ENCODE results near the gene VPS8.
"Not testable (repeated sequence)": the region's sequence is repeated elsewhere in the genome, so short reads cannot be mapped to it uniquely, and the experiment has no call there.

VPS8 gene

DNA sequence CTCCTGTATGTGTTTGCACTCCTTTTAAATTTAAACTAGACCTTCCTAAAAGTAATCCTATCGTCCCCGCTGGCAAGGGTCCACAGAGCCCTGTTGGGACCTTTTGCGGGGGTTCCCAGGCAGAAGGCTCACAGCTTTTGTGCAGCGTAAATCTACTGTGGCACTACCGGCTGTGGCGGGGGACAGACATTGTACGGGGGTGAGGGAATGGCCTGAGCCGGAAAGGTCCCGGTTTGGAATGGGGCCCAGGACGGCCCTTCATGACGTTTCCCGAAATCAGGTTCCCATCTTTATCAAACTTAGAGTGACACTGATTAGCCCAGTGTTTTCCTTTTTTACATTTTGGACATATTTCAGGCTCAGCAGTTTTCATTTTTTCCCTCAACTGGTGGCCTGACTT lies 205.6 kb downstream of the VPS8 start:
- DNase-seq = not testable (repeated sequence)

DNA sequence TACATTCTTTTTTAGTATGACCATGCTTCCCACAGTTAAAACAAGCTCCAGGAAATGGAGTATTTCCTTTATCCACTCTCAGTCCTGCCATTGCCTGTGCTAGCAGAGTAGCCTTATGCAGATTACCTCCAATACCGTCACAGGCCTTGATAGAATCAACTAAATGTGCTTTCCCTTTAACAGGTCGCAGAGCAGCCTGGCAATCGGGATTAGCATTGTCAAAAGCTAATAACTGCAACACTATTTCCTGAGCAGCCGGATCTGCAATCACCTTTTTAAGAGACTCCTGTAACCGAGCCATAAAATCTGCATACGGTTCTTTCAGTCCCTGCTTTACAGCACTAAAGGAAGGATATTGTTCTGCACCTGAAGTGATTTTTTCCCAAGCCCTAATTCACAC lies 206.0 kb downstream of the VPS8 start:
- not testable (repeated sequence) for DNase-seq

DNA sequence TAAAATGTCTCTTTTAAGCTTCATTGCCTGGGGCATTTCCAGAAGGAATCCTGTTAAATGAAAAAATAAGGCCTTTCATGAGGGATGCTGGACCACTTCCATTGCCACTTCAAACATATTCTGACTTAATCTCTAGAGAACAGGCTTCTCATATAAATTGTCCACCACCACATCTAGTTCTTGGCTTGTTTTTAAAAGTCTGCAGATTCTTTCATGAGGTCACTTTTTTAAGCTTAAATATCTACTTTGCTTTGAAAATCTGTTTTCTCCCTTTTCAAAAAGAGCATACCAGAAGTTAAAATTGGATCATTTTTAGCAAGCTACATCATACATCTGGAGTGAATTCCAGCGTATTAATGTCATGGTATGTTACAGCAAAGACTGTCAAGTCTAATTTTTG lies 209.3 kb downstream of the VPS8 start:
- DNase-seq = no peak

DNA sequence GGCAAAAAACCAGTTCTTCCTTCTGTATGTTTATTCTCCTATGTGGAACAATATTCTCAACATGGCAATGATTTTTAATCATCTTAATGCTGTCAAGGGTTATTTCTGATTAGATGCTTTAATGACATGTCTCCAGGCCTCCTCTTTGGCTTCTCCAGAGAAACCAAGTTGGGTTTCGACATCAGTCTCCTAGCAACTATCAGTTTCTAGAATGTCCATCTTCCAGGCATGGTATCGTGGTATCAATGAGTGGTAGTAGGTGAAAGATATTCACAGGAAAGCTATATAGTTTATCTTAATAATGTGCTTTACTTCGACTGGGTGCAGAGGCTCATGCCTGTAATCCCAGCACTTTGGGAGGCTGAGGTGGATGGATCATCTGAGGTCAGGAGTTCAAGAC lies 212.4 kb downstream of the VPS8 start:
- no peak for DNase-seq

DNA sequence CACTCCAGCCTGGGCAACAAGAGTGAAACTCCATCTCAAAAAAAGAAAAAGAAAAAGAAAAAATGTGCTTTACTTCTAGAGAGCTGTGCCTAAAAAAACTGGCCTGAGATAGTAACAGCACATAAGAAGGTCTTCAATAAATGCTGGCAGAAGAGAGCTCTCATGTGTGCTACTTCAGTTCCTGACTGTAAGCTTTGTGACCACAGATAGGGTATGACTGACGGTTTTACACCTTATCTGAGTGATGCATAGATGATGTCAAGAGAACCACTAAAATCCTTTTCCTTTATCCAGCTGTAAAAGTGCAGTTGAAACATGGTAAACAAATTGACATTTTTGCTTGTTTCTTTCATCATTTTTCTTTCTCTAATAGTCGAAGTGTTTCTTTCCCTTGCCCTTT lies 213.0 kb downstream of the VPS8 start:
- DNase-seq = no peak

DNA sequence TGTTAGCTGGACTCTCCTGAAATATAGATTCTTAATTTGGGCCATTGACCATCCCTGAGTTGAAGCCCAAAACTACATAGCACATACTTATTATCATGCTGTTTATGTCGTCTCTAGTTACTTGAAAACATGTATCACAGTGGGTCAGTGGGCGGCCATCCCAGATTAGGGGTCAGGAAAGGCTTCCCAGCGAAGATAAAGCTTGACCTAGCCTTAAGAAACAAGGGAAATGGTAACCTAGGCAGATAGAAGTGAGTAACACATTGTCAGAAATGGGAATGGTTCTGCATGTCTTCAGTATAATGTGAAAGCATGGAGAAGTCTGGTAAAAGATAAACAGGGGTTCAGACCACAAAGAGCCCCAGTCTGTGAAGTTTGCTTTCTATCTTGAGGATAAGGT lies 216.2 kb downstream of the VPS8 start:
- DNase-seq = no peak

DNA sequence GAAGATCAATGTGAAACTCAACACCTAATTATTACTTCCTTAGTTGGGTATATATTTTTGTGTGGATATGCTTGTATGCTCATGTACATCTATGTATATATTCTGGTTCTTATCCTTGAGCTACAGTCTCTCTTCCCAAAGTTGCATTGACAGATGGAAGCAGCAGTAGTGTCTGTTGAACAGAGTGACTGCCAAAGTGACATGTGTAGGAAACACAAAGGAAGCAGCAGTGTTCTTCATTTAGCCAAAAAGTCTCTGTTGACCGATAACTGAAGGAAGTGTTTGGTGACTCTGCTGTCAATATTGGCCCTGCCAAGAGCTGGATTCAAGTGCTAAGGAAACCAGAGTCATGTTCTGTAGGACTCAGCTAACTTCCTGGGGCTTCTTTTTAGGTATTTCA lies 217.1 kb downstream of the VPS8 start:
- DNase-seq = no peak

DNA sequence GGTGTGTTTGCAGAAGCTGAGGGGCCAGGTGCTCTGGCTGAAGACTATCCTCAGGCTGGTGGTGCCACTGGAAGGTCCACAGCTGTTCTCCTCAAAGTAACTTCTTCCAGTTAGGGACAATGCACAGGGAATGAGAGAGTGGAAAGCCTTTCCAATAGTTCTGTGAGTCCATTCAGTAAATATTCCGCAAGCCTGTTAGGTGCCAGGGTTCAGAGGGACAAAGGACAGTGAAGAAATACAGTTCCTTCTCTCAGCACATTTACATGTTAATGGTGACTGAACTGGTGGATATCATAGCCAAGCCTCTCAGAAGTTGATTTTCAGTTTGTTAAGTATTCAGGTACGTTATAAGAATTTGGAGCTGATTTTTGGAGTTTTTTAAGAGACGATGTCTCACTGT lies 218.4 kb downstream of the VPS8 start:
- no peak for DNase-seq

DNA sequence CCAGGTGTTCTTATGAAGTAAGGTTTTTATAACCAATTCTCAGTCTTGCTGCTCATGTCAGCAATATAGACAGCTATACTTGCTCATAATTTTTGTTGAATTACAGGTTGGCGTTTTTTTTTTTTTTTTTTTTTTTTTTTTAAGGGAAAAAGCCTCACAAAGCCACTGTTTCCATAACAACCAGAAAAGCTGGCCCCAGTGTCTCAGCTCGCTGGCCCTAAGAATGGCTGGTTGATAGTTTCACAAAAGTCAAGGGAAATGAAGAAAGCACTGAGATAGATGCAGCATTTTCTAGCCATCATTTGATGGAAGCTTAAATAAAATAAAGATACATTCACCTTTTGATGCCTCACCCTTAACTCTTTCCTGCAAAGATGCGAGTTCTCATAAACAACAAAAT lies 219.0 kb downstream of the VPS8 start:
- no peak for DNase-seq

DNA sequence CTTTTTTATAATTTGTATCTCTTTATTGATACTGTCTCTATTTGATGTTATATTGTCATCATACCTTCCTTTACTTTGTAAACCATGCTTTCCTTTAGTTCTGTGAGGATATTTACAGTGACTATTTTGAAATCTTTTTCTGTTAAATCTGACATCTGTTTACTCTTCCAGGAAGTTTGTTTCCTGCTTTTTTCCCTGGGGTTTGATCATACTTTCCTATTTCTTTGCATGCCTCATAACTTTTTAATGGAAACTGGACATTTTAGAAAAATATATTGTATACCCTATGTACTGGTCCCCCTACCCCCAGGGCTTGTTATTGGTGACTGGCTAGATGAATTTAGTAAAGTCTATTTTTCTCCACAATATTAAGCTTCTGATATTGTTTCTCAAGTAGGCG lies 225.8 kb downstream of the VPS8 start:
- DNase-seq = no peak

- no peak for DNase-seq
Measured at GRCh38 chr3:185040425-185040824, 228.5 kb downstream of the VPS8 start.

DNA sequence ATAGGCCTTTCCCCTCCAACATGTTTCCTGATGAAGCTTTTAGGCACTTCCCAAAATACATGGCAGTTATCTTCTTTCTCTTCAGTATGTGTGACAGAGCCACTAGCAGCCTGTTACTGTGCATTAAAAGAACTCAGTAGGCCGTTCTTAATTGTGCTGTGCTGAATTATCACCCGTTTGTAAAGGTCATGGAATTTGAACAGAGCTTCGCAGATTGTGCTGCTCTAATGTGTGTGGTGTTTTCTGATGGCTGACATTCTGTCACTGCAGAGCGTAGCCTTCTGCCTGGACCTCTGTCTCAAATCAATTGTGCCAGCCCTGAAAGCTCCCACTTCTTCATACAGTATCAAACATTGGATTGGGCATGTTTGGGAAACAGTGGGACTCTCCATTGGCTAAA lies 229.6 kb downstream of the VPS8 start:
- no peak for DNase-seq

DNA sequence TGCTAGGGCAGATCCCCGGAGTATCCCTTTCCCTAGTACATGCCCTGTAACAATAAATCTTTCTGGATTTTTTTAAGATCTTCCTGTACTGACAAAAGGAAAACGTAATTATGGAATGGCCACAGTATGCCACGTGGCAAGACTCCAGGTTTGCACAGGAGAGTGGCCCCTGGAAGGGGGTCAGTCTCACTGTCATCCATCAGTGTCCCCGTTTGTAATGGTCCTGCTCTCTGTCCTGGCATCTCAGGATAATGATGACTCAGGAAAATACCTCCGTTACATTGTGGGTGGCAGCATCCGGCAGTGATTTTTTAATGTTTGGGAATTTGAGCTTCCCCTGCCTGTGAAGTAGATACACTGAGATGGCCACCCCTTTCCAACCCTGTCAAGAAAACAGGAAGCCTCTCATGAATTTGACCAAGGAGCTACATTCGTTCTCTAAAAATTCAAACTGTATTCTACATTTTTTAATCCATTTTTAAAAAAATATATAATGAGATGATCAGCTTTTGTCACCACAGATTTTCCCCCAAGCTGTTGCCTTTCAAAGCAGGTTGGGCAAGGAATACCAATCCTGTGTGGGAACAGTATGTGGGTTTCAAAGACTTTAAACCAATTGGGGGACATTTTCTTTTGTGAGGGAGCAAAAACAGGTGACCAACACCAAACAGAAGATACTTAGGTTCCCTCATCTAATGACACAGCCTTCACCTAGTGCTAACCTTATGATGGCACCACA lies 230.5 kb downstream of the VPS8 start:
- no peak for DNase-seq

DNA sequence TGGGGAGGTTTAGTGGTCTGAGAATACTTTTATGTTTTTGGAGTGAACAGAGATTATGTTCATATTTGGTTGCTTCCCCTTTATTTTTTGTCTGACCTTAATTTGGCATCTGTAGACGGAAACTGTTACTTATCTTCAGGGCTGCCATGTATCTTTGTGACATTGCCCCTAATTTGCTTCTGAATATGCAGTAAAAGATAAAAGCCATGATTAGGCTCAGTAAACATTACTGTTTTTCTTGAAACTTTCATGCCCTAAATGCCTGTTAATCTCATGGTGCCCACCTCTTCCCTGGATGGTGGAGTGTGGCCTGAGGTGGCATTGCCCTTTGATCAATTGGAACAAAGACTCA lies 234.2 kb downstream of the VPS8 start:
- no peak for DNase-seq

GRCh38 chr3:185046603-185047002 lies 234.6 kb downstream of the VPS8 start:
- no peak for DNase-seq

- DNase-seq = no peak
Measured at GRCh38 chr3:185049710-185050109, 237.7 kb downstream of the VPS8 start.

DNA sequence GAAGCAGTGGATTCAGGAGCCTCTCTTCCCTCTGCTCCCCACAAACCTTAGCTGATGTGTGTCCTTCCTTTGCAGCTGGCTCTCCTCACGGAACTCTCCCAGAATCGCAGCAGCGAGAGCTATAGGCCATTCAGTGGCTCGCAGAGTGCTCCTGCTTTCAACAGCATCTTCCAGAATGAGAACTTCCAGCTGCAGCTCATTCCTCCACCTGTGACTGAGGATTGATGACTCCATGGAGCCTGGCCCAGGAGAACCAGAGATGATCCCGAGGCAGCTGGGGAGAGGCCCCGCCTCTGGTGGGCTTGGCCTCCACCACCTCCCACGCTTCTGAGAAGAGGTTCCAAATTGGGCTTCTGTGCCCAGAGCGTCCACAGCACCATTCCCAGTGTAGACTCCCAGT lies 239.8 kb downstream of the VPS8 start:
- DNase-seq = no peak

GRCh38 chr3:185052631-185053030 lies 240.7 kb downstream of the VPS8 start:
- no peak for DNase-seq

DNA sequence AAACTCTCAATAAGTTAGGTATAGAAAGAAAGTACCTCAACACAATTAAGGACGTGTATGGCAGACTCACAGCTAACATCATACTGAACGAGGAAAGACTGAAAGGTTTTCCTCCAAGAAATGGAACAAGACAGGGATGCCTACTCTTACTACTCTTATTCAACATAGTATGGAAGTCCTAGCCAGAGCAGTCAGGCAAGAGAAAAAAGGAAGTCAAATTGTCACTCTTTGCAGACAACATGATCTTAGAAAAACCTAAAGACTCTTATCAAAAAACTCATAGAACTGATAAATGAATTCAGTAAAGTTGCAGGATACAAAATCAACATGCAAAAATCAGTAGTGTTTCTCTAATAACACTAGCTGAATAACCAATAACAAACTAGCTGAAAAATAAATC lies 244.9 kb downstream of the VPS8 start:
- DNase-seq = no peak

GRCh38 chr3:185057829-185058228 lies 245.9 kb downstream of the VPS8 start:
- no peak for DNase-seq

- no peak for DNase-seq
Measured at GRCh38 chr3:185058796-185059195, 246.8 kb downstream of the VPS8 start.

- no peak for DNase-seq
Measured at GRCh38 chr3:185059766-185060165, 247.8 kb downstream of the VPS8 start.

- no peak for DNase-seq
Measured at GRCh38 chr3:185060655-185061054, 248.7 kb downstream of the VPS8 start.

DNA sequence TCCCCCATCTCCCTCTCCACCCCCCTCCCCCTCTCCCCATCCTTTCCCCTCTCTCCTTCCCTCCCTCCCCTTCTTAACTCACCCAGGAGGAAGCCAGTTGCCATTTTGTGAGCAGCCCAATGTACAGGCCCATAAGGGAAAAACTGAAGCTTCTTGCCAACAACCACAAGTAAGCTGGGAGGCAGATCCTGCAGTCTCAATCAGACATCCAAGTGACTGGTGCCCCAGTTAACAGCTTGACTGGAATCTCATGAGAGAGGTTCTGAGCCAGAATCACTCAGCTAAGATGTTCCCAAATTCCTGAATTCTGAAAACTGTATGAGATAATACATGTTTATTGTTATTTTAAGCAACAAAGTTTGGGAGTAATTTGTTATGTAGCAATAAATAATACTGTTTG lies 250.2 kb downstream of the VPS8 start:
- no peak for DNase-seq

DNA sequence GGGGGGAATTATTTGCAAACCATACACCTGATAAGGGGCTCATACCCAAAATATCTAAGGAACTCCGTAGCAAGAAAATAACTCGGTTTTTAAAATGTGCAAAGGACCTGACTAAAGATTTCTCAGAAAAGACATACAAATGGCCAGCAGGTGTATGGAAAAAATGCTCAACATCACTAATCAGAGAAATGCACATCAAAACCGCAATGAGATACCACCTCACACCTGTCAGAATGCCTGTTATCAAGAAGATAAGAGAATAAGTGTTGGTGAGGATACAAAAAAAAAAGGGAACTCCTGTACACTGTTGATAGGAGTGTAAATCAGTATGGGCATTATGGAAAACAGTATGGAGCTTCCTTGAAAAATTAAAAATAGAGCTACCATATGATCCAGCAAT lies 251.5 kb downstream of the VPS8 start:
- no peak for DNase-seq

- DNase-seq = no peak
Measured at GRCh38 chr3:185065059-185065458, 253.1 kb downstream of the VPS8 start.

Data from NCI-H2171 (cell line).